ENCODE measurements around the gene MYH10. TPM values are rescaled to one million over a fixed set of nuclear protein-coding genes. Genes with fewer than 3 reads are reported as not detected.
A peak's percentile ranks its signal among the peaks of the same experiment; 100 is the strongest.

The MYH10 gene
- total RNA-seq, 1 donor from 2014 or later, result 29.1 TPM

DNA sequence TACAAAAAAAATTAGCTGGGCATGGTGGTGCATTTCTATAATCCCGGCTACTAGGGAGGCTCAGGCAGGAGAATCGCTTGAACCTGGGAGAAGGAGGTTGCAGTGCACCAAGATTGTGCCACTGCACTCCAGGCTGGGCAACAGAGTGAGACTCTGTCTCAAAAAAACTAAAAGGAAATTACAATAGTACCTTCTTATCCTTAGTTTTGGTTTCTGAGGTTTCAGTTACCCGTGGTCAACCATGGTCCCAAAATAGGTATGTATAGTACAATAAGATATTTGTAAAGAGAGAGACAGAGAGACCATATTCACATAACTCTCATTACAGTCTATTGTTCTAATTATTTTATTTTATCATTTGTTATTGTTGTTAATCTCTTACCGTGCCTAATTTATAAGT, 24.3 kb upstream of the MYH10 start:
- no peak for ATAC-seq
- intact Hi-C loops (cut with DNase I), result no loop called here
- no peak for DNase-seq (ENCODE audit: missing footprints)

DNA sequence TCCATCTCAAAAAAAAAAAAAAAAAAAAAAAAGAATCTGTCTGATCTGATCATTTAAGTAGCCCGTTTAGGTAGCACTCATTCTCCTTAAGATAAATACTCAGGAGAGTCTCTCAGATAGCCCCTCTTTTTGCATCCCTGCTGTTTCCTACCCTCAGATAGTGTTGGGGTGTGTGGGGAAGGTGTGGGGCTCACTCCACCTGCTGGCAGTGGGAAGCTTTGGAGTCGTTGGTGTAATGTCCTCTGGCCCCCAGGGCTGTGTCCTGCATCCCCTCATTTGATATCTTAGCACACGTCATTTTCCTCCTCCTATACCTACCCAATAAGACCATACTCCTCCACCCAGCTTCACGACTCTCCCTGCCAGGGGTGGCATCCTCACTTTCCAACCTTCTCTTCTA, 20.5 kb upstream of the MYH10 start:
- no peak for DNase-seq (ENCODE audit: missing footprints)
- ATAC-seq, result peak; percentile 13
- intact Hi-C loops (cut with DNase I), result no loop called here

DNA sequence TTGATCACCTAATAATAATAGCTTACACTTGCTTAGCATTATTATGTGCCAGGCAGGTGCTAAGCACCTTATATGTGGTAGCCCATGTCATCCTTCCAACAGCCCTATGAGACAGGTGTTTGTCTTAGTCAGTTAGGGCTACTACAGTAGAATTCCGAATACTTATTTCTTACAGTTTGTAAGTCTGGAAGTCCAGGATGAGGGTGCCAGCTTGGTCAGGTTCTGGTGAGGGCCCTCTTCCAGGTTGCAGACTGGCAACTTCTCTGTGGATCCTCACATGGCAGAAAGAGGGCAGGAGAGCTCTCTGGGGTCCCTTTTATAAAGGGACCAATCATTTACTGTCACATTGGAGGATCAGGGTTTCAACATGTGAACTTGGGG, 19.6 kb upstream of the MYH10 start:
- intact Hi-C loops (cut with DNase I), result no loop called here
- ATAC-seq (no peak), DNase-seq (ENCODE audit: missing footprints) (no peak)

DNA sequence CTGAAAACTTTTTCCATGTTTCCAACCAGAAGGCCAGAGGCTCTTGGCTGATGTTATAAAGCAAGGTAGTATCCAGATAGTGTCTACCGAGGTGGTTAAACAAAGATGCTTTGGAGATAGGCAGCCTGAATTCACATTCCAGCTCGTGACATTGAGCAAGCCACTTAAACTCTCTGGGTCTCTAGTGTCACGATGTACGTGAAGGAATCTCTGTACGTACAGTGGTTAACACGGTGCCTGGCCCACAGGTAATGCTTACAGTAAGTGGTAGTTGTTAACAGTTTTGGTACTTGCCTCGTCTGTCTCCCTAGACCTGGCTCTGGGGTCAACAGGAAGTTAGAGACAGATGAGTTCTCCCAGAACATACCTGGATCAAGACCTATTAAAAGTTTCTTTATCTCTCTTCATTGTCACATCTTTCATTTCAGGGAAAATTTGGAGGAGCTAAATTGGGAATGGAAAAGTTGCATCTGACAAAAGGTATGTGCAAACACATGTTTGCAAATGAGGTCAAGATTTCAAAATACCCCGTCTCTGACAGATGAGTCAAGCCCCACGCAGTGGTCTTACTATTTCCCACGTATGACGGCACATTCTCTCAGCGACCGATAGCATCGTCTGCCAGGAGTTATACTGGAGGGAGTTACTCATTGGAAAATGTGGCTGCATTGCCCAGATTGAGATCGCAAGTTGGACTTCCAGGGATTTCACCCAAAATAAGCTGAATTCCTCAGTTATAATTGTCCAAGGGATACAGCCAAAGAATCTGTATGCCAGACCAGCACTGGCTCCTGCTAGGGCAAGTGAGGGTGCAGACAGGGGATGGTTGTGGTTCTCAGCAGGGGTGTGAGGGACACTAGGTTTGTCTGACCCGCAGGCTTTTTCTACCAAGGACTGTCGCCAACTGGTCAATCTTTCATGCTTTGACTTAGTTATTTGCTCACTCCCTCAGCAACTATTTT, 18.9 kb upstream of the MYH10 start:
- ATAC-seq (no peak), DNase-seq (ENCODE audit: missing footprints) (no peak)
- intact Hi-C loops (cut with DNase I), result no loop called here

DNA sequence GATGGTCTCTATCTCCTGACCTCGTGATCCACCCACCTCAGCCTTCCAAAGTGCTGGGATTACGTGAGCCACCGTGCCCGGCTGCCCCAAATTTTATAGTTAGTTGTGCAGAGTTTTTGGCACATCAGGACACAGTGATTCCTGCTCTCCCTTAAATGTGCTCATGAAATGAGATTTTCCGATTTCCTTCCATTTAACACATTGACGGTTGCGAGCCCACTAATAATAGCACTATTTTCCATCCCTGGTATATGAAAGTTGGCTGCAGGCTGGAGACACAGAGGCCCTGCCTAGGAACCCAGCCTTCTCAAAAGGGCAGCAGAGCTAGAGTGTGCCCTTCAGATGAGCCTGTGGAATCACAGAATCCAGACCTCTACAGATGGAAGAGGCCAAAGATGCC, 17.4 kb upstream of the MYH10 start:
- ATAC-seq, result no peak

DNA sequence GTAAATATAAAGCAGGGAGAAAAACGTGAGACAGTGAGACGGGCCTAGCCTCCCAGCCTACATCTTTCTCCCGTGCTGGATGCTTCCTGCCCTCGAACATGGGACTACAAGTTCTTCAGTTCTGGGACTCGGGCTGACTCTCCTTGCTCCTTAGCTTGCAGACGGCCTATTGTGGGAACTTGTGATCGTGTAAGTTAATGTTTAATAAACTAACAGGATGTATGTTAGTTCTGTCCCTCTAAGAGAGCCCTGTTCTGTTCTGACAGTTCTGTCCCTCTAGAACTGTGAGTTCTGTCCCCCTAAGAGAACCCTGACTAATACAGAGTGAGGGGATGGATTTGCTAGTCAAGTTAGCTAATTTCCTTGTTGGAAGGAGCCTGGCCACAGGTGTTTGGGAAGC, 16.7 kb upstream of the MYH10 start:
- intact Hi-C loops (cut with DNase I), result no loop called here
- DNase-seq (ENCODE audit: missing footprints), result no peak
- ATAC-seq, result no peak

More for the DNA sequence above, 17.4 kb upstream of the MYH10 start:
- intact Hi-C loops (cut with DNase I), result no loop called here
- DNase-seq (ENCODE audit: missing footprints), result no peak

DNA sequence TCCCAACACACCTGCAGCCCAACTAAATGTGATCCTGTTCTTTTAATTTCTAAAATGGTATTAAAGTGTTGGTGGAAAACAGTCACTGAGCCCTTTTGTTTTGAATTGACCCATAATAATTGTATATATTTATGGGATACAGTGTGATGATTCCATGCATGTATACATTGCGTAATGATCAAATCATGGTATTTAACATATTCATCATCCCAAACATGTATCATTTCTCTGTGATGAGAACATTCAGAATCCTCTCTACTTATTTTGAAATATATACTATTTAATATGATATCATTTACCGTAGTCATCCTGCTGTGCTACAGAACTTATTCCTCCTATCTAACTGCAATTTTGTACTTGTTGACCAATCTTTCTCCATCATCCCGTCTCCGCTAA, 14.0 kb upstream of the MYH10 start:
- DNase-seq (ENCODE audit: missing footprints), result no peak
- ATAC-seq, result no peak
- intact Hi-C loops (cut with DNase I), result no loop called here

DNA sequence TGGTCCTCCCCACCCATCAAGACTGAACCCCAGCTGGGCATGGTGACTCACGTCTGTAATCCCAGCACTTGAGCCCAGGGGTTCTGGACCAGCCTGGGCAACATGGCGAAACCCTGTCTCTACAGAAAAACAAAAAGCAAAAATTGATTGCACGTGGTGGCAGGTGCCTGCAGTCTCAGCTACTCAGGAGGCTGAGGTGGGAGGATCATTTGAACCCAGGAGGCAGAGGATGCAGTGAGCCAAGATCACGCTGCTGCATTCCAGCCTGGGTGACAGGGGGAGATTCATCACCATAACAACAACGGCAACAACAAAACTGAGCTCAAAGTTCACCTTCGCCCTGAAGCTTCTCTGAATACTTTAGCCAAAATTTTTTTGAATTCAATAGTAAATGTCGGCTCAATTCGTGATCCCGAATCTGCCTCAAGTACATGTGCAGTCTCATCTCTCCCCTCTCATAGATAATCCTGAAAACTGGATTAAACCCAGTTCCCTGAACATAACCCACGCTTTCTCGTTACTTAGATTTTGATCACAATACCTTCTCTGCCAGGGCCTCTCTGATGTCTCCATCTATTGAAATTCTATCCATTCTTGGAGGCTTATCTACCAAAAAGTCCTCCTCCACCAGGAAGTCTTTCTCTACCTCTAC, 13.5 kb upstream of the MYH10 start:
- no peak for ATAC-seq
- intact Hi-C loops (cut with DNase I), result no loop called here
- no peak for DNase-seq (ENCODE audit: missing footprints)

DNA sequence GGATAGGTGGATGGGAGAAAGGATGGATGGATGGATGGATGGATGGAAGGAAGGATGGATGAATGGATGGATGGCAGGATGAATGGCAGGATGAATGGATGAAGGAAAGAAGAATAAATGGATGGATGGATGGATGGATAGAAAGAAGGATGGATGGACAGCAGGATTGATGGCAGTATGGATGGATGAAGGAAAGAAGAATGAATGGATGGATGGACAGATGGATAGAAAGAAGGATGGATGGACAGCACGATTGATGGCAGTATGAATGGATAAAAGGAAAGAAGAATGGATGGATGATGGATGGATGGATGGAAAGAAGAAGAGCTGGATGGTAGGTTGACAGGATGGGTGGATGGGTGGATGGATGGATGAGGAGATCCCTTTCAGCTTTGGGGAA, 9.2 kb upstream of the MYH10 start:
- no peak for ATAC-seq
- no peak for DNase-seq (ENCODE audit: missing footprints)
- intact Hi-C loops (cut with DNase I), result no loop called here

DNA sequence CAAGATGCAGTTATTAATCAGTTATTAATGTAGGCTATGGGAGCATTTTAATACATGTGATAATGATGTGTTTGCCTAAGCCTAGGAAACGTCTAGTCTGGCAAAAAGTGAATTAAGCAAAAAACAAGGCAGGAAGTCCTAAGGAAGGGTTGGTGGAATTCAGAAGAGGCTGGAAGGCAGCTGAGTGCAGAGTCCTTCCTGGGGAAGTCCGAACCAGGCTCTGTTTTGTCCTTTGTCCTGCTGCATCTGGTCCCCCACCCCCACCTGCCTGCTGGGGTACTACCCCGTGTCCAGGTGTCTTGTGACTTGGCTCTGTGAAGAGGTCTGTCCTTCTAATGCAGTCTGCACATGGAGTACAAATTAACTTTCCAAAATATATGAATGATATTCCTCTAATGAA, 1.5 kb upstream of the MYH10 start:
- no peak for DNase-seq (ENCODE audit: missing footprints)
- intact Hi-C loops (cut with DNase I), result loop anchor here (5.0 kb wide), 3 partner anchors 60 to 195 kb away; partner anchors contain the start of gene NDEL1
- no peak for ATAC-seq

DNA sequence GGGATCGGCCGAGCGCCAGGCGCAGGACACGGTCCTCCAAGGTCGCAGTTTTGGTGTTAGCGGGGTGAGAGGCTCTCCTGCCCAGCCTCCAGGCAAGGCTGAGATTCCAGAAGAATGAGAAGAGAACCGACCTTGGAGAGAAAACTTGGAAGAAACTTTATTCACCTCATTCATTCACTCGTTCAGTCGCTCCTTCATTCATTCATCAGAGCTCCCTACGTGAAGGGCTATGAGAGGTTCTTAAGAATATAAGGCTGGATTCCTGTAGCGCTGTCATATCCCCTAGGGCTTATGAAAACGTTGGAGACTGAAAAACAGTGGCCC, 991 bp upstream of the MYH10 start:
- no peak for ATAC-seq
- intact Hi-C loops (cut with DNase I), result loop anchor here (2.0 to 5.0 kb wide), 4 partner anchors 21 to 194 kb away; partner anchors contain the start of gene NDEL1
- DNase-seq (ENCODE audit: missing footprints), result no peak

DNA sequence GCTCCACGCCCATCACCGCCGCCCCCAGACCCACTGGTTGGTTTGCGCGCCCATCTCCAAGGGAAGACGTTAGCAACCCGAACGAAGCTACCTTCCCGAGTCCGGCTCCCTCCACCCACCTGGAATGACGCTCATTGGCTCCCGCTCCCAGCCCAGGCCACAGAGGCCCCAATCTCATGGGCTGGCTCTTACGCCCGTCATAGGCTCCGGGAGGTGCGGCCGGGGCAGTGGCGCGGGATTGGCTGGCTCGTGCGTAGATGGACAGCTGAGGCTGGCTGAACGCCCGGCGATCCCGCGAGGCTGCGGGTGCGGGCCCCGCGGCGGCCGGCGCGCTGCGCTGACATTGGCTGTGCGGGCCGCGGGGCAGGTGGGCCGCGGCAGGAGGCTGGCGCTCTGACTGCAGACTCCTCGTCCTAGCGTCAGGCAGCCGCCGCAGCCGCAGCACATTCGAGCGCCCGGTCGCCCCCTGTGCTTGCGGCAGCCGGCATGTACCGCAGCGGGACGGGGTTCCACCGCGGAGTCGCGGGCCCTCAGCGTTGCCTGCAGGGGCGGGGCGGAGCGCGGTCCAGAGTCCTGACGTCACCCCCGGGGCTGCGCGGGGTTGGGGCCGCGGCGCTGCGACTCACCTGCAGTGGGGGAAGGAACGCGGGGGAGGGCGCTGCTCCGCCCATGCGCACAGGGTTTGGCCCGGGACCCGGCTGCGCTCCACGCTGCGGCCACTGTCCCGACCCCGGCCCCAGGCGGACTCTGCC, 453 bp upstream of the MYH10 start:
- DNase-seq (ENCODE audit: missing footprints) (peak; percentile 98), ATAC-seq (peak; percentile 98)
- intact Hi-C loops (cut with DNase I), result loop anchor here (2.0 to 5.0 kb wide), 4 partner anchors 20 to 194 kb away; partner anchors contain the start of gene NDEL1

DNA sequence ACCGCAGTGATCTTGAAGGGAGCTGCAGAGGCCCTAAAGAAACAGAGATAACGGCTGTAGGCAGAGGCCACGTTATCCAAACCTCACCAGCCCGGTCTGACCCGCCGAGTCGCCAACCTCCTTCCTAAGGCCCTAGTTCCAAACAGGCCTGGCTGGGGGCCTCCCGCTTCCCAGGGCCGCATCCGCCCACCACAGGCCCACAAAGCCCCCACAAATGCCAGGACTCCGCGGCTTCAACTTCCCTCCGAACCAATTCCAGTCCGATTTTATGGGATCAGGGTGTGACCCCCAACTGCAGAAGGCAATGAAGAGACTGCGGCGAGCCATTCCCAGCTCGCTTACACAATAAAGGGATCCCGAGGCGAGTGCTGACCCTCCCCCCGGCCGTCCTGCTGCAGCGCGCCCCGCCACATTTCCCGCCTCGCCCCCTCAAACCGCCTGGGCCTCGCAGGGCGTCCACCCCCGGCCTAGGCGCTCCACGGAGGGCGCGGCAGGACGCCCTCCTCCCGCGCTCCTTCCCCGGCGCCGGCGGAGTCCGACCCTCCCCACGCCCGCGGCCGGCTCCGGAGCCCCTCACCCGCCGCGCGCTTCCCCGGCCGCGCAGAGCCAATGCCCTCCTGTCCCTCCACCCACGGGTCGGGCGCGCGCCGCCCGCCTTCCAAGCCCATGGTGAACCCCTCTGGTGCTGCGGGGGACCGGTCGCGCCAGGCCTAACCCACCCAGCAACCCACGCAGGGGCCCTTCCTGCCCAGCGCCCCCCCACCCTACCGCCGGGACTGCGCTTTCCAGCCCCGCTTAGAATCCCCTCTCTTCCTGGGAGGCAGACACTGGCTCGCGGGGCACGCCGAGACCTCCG, 926 bp downstream of the MYH10 start:
- no peak for DNase-seq (ENCODE audit: missing footprints)
- ATAC-seq, result peak; percentile 15
- intact Hi-C loops (cut with DNase I), result loop anchor here (2.0 to 5.0 kb wide), 4 partner anchors 19 to 192 kb away; partner anchors contain the start of gene NDEL1

DNA sequence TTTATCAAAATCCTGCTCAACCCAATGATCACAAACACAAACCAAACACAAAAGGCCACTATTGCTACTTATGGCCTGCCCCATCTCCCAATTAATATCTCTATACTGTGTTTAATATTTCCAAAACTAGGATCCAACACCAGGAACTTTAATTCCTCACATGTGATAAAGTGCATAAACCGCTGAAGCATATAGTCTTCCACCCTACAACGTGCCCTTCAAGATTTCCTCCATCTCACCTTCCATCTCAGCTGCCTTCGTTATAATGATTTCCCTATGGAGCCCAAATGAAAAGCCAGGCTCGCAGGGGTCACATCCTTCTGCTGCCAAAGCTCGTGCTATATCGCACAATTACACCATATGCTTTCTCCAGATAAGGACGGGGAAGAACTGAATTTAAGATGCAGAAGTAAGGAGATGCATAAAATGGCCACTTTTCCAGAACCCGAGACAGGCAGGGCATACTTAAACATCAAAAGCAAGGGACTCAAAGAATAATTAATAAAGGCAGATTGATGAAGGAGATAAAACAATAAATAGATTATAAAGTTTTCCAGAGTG, 1.8 kb downstream of the MYH10 start:
- no peak for ATAC-seq
- intact Hi-C loops (cut with DNase I), result no loop called here
- DNase-seq (ENCODE audit: missing footprints), result no peak

DNA sequence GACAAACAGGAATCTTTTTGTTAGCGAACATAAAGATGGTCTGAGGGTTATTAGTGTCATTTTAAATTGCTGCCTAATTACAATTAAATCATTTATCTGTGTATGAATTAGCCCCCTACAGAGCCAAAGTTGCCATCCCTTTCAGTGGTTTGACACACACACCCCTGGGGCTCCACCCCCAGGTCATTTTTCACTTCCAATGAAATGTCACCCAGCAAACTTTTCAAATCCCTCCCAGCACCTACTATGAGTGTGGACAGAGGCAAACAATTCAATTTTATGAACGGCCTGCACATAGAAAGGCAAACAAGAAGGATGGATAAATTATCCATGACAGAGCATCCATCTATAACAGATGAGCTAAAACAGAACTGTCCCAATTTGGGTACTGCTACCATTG, 2.4 kb downstream of the MYH10 start:
- ATAC-seq (no peak), DNase-seq (ENCODE audit: missing footprints) (no peak)
- intact Hi-C loops (cut with DNase I), result no loop called here

DNA sequence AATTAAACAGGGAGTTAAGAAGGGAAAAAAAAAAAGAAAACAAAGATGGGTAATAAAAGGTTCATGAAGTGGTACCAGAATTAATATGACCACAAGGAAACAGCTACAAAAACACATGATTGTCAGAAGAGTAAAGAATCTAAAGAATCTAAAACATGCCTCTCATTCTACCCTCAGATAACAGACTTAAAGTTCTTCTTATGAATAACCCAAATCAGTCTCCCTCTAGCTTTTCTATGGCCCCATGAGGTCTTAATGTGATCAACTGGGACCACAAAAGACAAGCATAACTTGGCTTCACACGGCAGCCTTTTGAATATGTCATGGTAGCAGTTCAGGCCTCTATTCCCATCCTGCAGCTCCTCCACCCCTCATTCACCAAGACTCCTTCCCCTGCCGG, 6.9 kb downstream of the MYH10 start:
- DNase-seq (ENCODE audit: missing footprints), result no peak
- intact Hi-C loops (cut with DNase I), result no loop called here
- ATAC-seq, result no peak

DNA sequence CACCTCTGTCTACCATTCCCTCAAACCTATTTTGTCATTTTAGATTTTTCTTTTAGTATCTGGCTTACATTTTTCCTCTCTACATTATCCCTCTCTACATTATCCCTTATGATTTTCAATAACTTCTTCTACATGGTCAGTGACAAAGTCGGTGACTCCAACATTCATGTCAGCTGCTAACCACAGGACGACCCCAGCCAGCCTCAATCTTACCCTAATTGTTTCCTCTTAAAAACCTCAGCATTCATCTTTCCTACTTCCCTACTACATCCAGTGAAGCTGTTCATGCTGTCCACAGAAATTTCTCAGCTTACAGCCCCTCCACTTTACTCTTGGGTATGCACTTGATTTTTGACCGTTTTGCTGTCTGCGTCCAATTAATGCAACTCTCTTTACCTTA, 8.3 kb downstream of the MYH10 start:
- ATAC-seq (no peak), DNase-seq (ENCODE audit: missing footprints) (no peak)
- intact Hi-C loops (cut with DNase I), result no loop called here

DNA sequence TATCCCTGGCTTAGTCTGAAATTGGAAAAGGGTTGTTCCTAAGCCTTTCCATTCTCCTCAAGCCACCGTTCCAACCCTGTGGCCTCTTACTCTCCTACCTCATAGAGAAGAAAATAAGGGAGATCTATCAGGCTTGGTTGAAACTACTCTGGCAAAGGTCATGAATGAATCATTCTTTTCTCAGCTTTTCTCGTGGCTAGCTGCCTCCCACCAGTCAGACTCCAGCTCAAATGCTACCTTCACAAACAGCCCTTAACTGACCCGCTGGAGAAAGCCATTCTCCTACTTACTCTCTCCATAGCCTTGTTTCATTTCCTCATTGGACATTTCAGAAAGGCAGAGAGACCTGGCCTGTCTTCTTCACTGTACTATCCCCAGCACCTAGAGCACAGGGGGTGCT, 8.9 kb downstream of the MYH10 start:
- intact Hi-C loops (cut with DNase I), result no loop called here
- DNase-seq (ENCODE audit: missing footprints), result no peak
- peak; percentile 34 for ATAC-seq
